Ishikawa (cell line): Measurements from ENCODE around the gene MPND.

Experiments
- CEBPB ChIP-seq: IDR thresholded peaks from 2 replicates; pipeline ENCODE4 v1.6.1; 2012
- CREB1 ChIP-seq: IDR thresholded peaks from 2 replicates; pipeline ENCODE4 v1.6.1; 2012; ENCODE audit warnings: low read depth
- EGR1 ChIP-seq: IDR thresholded peaks from 2 replicates; pipeline ENCODE4 v1.6.1; 2012
- EP300 ChIP-seq: IDR thresholded peaks from 2 replicates; pipeline ENCODE4 v1.6.1; 2012; ENCODE audit warnings: borderline replicate concordance
- FOXM1 ChIP-seq: IDR thresholded peaks from 2 replicates; pipeline ENCODE4 v1.6.1; 2012; ENCODE audit warnings: low read depth, borderline replicate concordance
- NFIC ChIP-seq: IDR thresholded peaks from 2 replicates; pipeline ENCODE4 v1.6.1; 2012
- RAD21 ChIP-seq: IDR thresholded peaks from 2 replicates; pipeline ENCODE4 v1.6.1; 2012; ENCODE audit warnings: low read depth
- TAF1 ChIP-seq: IDR thresholded peaks from 2 replicates; pipeline ENCODE4 v1.6.1; 2012; ENCODE audit warnings: low read depth, mild to moderate bottlenecking
- TCF12 ChIP-seq: IDR thresholded peaks from 2 replicates; pipeline ENCODE4 v1.6.1; 2012; ENCODE audit warnings: low read depth
- TEAD4 ChIP-seq: IDR thresholded peaks from 2 replicates; pipeline ENCODE4 v1.6.1; 2012
- YY1 ChIP-seq: IDR thresholded peaks from 2 replicates; pipeline ENCODE4 v1.6.1; 2012; ENCODE audit warnings: low read depth
- ZBTB7A ChIP-seq: IDR thresholded peaks from 2 replicates; pipeline ENCODE4 v1.6.1; 2012; ENCODE audit warnings: low read depth
- TF ChIP-seq, protein P1 (sequence below): IDR thresholded peaks from 2 replicates; pipeline ENCODE4 v1.6.1; 2012
- TF ChIP-seq, protein P2 (sequence below): IDR thresholded peaks from 2 replicates; pipeline ENCODE4 v1.6.1; 2012
- TF ChIP-seq, protein P3 (sequence below): IDR thresholded peaks from 2 replicates; pipeline ENCODE4 v1.6.1; 2012; ENCODE audit warnings: low read depth, mild to moderate bottlenecking

MPND gene

GRCh38 chr19:4390017-4390566 is 46.7 kb downstream of the MPND start:
- TF ChIP-seq TCF12 (no peak), TEAD4 (no peak), EP300 (no peak), CEBPB (no peak), RAD21 (no peak), YY1 (no peak)
- TF ChIP-seq, protein P1, sequence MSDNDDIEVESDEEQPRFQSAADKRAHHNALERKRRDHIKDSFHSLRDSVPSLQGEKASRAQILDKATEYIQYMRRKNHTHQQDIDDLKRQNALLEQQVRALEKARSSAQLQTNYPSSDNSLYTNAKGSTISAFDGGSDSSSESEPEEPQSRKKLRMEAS = no peak

- TF ChIP-seq, protein P2, sequence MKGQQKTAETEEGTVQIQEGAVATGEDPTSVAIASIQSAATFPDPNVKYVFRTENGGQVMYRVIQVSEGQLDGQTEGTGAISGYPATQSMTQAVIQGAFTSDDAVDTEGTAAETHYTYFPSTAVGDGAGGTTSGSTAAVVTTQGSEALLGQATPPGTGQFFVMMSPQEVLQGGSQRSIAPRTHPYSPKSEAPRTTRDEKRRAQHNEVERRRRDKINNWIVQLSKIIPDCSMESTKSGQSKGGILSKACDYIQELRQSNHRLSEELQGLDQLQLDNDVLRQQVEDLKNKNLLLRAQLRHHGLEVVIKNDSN = peak; percentile 83
- no peak for TF ChIP-seq EP300
These were observed 47.4 kb downstream of the MPND start for GRCh38 chr19:4390567-4391305.

DNA sequence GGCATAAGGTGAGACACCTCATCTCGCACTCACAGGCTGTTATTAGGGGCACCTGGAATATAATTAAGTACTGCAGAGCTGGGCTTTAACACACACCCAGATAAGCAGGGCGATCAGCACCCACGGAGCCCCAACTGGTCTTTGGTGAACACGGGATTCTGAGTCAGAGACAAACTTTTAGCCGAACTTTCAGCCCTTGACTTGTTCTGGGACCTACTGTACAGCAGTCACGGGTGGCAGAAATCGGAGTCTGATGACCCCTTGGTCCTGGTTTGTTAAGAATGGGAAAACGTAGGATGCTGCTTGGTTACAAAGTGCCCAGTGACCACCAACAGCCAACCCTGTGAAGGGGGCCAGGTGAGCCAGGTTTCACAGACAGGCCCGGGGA is 47.9 kb downstream of the MPND start:
- TF ChIP-seq TAF1 (no peak), ZBTB7A (no peak), TEAD4 (no peak), EGR1 (no peak), YY1 (no peak), CEBPB (no peak), TCF12 (no peak), CREB1 (no peak), FOXM1 (no peak), NFIC (no peak)
- TF ChIP-seq, protein P3, sequence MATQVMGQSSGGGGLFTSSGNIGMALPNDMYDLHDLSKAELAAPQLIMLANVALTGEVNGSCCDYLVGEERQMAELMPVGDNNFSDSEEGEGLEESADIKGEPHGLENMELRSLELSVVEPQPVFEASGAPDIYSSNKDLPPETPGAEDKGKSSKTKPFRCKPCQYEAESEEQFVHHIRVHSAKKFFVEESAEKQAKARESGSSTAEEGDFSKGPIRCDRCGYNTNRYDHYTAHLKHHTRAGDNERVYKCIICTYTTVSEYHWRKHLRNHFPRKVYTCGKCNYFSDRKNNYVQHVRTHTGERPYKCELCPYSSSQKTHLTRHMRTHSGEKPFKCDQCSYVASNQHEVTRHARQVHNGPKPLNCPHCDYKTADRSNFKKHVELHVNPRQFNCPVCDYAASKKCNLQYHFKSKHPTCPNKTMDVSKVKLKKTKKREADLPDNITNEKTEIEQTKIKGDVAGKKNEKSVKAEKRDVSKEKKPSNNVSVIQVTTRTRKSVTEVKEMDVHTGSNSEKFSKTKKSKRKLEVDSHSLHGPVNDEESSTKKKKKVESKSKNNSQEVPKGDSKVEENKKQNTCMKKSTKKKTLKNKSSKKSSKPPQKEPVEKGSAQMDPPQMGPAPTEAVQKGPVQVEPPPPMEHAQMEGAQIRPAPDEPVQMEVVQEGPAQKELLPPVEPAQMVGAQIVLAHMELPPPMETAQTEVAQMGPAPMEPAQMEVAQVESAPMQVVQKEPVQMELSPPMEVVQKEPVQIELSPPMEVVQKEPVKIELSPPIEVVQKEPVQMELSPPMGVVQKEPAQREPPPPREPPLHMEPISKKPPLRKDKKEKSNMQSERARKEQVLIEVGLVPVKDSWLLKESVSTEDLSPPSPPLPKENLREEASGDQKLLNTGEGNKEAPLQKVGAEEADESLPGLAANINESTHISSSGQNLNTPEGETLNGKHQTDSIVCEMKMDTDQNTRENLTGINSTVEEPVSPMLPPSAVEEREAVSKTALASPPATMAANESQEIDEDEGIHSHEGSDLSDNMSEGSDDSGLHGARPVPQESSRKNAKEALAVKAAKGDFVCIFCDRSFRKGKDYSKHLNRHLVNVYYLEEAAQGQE = no peak
- TF ChIP-seq, protein P2 = no peak

DNA sequence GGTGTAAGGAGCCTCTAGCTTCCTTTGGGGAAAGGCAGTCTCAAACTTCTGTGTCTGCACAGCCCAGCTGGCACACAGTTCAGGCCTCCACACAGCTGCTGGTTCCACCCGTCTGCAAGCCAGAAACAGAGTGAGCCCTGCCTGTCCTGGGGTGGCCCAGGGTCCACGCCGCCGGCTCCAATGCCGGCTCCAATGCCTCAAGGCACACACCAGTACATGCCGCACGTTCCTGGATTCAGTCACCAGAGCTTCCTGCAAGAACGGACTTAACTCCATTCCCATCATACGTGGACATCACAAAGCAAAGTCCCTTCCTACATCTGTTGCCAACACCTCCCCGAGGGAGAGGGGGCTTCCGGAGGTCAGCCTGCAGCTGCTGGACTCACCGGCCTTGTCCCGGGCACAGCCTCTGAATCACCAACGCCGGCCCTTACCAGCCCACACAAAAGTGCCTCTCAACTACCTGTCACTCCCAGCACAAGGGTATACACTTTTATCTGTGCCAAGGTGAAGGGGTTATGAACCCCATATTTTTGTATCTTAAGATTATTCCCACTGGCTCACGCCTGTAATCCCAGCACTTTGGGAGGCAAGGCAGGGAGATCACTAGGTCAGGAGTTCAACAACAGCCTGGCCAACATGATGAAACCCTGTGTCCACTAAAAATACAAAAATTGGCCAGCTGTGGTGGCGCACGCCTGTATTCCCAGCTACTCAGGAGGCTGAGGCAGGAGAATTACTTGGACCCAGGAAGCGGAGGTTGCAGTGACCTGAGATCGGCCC is 48.5 kb downstream of the MPND start:
- TF ChIP-seq RAD21 = no peak
- no peak for TF ChIP-seq TEAD4
- no peak for TF ChIP-seq ZBTB7A
- no peak for TF ChIP-seq CREB1
- no peak for TF ChIP-seq TCF12
- no peak for TF ChIP-seq EGR1
- TF ChIP-seq YY1 = no peak
- TF ChIP-seq, protein P3 = no peak
- TF ChIP-seq, protein P2 = no peak
- TF ChIP-seq, protein P1 = no peak
- TF ChIP-seq FOXM1 = no peak
- TF ChIP-seq NFIC = no peak
- no peak for TF ChIP-seq CEBPB
- TF ChIP-seq EP300 = no peak
- TF ChIP-seq TAF1 = no peak

DNA sequence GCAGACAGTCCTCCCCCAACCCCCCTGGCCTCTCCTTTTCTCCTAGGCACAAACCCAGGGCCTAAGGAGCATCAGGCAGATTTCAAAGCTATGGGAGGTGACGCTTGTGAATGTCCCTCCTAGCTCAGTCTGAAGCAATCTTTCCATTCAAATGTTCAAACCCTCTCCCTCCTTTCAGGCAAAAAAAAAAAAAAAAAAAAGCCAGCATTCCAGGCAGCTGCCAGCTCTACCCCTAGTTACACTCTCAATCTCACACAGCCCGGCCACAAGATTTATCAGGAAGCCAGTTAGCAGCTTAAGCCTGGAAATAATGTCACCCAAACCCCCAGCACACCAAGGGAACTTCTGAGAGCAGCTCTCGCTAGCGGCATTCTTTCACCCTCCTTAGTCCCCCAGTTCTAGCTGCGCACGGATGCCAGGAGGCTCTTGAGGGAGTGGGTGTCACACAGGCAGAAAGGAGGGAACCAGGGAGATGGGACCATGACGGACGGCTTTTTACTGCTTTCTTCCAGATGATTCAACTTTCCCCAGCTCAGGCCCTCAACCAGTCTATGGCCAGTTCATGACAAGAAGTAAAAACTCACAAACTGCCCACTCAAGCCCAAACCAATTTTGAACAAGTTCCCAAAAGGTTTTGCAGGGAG is 50.7 kb downstream of the MPND start:
- TF ChIP-seq FOXM1 (no peak), CEBPB (no peak), CREB1 (no peak), RAD21 (no peak), TCF12 (no peak), YY1 (no peak), EP300 (no peak), TAF1 (no peak), ZBTB7A (no peak), EGR1 (no peak), NFIC (no peak), TEAD4 (no peak)
- TF ChIP-seq, protein P1 = no peak
- TF ChIP-seq, protein P2 = no peak
- TF ChIP-seq, protein P3 = no peak
